Endometrial microvascular endothelial cells (primary cell): ENCODE data around the gene SEPTIN3. TPM values are rescaled to one million over a fixed set of nuclear protein-coding genes. Genes with fewer than 3 reads are reported as not detected.
"Not testable (repeated sequence)": the region's sequence is repeated elsewhere in the genome, so short reads cannot be mapped to it uniquely, and the experiment has no call there.

ENCODE experiments used
- in situ Hi-C: cut with HindIII; loops from 2 replicates; pipeline ENCODE4 v1.10.0; 2017; ENCODE audit warnings: low sequenced_read_pairs, low pct_unique_long_range_greater_than_20kb; ENCODE audit errors: inconsistent ontology term
- total RNA-seq: library from RNA; depleted of rRNA; stranded (reverse); fragments of >200 nt; gene quantifications from one replicate; pipeline ENCODE4 v1.2.3, GENCODE V29; 2015; ENCODE audit errors: inconsistent ontology term

The SEPTIN3 gene
- total RNA-seq, 1 donor from 2014 or later = not detected

- in situ Hi-C loops = no loop called here
Measured at GRCh38 chr22:41939981-41940831, 29.0 kb upstream of the SEPTIN3 start.

DNA sequence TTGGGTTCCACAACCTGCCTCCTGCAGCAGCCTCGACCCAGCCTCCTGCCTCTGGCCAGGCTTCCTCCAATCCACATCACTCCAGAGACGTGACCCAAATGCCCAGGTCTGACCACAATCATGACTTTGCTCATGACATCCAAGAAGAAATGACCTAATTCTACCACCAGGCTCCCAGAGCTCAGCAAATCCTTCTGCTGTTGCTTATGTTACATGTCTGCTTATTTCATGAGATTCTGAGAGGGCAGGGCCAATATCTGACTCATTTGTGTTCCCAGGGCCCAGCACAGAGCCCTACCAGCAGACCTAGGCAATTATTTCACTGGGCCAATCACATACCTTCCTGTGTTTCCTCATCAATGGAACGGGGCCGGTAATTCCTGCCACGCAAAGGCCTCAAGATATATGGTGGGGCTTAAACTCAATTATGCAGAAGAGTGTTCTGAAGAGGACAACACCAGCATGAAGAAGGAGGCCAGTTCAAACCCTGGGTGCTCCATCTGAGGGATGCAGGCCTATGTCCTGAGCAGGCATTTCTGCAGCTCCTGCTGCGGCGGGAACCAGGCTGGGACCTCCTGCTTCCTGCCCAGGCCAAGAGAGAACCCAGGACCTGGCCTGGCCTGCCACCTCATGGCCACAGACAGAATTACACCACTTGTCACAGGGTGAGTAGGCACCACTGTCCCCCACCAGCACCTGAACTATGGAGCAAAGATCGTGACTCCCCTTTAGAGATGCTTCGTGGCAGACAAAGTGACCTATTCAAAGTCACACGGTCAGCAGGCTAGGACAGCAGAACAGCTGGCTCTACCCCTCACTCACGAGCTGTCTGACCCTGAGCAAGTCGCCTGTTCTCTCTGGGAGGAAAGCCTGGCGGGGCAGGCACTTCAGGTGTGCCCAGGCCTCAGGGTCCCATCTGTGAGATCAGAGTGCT lies 28.1 kb upstream of the SEPTIN3 start:
- in situ Hi-C loops = no loop called here

GRCh38 chr22:41943661-41944209 lies 25.5 kb upstream of the SEPTIN3 start:
- in situ Hi-C loops = no loop called here

- in situ Hi-C loops = no loop called here
Measured at GRCh38 chr22:41946629-41947423, 22.4 kb upstream of the SEPTIN3 start, which contains the start of gene CENPM. Gene CENPM, minus strand, starts transcription at chr22:41947152. Its CDS starts 76 bp downstream, at chr22:41947076.

GRCh38 chr22:41947424-41948080 lies 21.7 kb upstream of the SEPTIN3 start:
- in situ Hi-C loops = no loop called here

DNA sequence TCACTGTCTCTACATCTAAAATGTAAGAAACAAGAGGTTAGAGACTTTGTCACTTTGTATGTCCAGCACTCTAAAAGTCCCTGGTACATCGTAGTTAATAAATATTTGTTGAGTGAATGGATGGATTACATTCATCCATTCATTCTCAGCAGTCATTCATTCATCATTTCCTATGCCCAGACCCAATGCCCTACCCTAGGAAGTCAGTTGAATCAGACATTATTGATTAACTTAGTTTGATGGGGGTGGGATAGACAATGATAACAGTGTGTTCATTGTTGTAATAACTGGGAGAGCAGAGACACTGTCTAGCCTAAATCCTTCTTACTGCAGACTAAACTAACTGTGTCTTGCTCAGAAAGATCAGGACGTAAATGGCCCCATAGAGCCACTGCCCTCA lies 21.1 kb upstream of the SEPTIN3 start:
- in situ Hi-C loops = no loop called here

- in situ Hi-C loops = not testable (repeated sequence)
Measured at GRCh38 chr22:41948928-41949296, 20.3 kb upstream of the SEPTIN3 start.

DNA sequence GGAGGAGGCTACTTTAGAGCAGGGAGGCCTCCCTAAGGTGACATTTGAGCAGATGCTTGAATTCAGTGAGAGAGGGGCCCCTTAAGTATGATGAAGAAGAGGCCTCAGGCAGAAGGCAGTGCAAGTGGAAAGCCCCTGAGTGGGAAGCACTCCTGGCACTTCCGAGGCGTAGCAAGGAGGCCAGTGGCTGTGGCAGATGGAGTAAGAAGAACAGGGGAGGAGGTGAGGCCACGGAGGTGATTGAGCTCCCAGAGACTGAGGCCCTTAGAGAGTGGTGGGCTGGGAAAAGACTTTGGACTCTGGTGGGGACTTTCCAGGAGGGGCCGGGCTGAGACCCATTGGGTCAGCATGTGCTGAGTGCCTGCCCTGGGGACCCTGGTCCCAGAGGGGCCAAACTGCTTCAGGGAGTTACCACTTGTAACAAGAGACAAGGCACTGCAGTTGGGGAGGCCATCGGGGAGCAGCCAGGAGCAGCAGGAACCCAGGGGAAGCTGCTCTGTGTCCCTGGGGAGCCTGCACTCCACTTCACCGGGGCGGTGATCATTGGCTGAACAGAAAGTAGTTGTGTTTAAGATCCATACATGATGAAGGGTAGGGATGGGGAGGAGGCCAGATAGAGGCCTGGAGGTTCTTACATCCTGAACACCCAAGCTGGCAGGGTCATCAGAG lies 19.8 kb upstream of the SEPTIN3 start:
- in situ Hi-C loops = no loop called here

- in situ Hi-C loops = no loop called here
Measured at GRCh38 chr22:41951898-41952474, 17.3 kb upstream of the SEPTIN3 start, which contains the start of gene SMIM45. Gene SMIM45, plus strand, starts transcription at chr22:41952150.

DNA sequence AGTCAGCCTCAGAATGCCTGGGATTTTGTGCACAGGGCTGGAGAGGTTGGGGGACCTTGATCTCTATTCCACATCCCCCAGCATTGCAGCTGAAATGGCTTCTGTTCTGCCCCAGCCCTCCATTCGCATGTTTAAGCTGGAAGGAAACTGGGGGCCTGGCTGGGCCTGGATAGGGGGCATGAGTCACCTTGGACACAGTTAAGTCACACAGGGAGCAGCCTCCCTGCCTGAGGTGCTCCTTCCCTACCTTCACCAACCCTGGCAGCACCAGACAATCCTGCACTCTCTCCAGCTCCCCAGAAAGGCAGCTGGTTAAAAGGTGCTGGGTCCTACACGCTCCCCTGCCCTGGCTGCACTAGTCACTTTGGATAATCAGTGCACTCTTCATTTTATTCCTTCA lies 16.5 kb upstream of the SEPTIN3 start:
- in situ Hi-C loops = no loop called here

DNA sequence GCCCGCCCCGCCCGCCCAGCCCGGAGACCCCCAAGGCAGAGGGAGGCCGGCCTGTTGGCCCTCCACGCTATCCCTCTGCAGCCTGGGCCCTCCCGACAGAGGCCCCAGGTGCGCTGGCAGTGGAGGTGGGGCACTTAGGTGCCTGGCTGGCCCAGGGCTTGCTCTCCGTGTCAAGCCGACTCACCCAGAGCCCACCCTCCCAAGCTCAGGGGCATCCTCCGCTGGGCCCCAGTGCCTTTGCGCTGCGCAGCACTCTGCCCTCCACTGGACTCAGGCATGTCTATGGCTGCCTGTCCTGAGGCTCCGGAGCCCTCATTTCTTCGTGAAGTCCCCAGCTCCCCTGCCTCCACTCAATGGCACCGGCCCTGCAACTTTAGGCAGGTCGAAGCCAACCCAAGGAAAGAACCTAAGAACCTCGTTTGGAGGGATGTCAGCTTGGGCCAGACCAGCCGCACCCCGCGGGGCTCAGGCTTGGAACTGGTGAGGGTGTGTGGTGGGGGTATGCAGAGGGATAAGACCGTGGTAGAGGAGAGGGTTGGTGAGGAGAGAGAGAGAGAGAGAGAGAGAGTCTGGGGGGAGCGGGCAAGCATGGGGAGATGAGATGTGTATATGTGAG lies 11.2 kb upstream of the SEPTIN3 start:
- in situ Hi-C loops = no loop called here

DNA sequence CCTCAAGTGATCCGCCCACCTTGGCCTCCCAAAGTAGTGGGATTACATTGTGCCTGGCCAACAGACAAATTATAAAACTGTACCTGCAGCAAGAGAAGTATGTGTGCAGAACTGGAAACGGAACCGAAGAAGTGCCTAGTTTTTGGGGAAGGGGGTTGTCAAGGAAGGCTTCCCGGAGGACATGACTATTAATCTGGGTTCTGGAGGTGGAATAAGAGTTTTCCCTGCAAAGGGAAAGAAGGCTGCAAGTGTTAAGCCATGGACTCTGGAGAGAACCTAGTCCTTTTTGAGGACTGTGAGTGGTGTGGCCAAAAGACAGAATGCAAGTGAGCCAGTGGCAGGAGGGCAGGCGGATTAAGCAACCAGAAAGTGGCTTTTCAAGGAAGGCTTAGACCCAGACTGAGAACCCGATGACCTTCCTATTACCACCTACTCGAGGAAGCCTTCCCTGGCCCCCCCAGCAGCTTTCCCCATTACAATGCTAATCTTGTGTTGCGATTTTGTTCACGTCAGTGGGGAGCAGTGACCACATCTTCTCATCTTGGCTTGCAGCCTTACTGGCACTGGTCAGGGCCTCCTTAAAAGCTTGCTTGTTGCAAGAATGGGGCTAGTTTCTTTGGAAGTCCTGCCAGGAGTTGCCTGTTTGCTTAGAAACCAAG lies 5.7 kb upstream of the SEPTIN3 start:
- in situ Hi-C loops = no loop called here

- in situ Hi-C loops = no loop called here
Measured at GRCh38 chr22:41964112-41964491, 5.1 kb upstream of the SEPTIN3 start.

DNA sequence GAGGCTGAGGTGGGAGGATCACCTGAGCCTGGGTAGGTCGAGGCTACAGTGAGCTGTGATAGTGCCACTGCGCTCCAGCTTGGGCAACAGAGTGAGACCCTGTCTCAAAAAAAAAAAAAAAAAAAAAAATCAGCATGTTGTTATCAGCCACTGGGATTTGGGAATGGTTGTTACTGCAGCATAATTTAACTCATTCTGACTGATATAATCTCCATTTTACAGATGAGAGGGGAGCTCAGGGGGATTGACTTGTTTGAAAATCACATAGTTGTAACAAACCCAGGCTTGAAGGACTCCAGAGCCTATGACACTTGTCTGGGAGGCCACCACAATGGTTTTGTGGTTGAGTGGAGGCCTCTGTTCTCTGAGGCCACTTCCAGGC lies 3.0 kb upstream of the SEPTIN3 start:
- in situ Hi-C loops = no loop called here

- in situ Hi-C loops = no loop called here
Measured at GRCh38 chr22:41966607-41967240, 2.5 kb upstream of the SEPTIN3 start.

DNA sequence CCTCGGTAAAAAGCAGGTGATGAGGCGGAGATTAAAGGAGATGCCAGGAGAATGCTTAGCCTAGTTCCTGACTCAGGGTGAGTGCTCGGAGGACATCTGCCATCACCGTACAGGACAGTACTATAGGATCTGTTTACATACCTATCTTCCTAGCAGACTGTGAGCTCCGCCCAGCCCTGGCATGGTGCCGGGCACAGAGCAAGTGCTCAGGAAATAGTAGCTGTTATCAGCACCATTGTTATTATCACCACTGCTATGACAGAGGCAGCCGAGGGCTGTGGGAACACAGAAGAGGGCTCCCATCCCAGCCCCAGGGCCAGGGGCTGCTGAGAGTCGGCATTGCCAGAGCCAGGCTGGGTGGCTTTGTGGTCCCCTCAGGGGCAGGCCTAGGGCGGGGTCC lies 642 bp upstream of the SEPTIN3 start:
- in situ Hi-C loops = no loop called here
